CD4-positive, alpha-beta T cell treated with Interleukin-2 at 100 ng/mL for 4 hours (primary cell): ENCODE results near the gene MOCS3.

ENCODE experiments used
- DNase-seq: peaks from one replicate; pipeline ENCODE4 v3.0.0-alpha.2; 2020; ENCODE audit warnings: low spot score

The MOCS3 gene

DNA sequence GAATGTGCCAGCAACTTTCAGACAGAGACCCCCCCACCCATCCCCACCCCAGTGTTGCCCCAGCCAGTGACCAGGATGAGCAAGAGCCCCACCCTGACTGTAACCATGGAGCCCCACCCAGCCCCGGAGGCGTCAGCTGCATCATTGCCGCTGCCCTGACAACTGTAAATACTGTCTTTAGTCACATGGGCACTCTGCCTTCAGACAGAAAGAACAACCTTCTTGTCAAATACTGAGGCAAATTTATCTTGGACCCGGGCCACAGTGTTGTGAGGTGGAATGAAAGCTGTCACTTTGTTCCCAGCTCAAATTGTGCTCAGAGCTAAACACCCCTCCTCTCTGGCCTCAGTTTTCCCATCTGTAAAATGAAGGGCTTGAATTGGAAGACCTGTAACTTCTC, 23.7 kb downstream of the MOCS3 start:
- no peak for DNase-seq

- DNase-seq: no peak
These were observed 24.7 kb downstream of the MOCS3 start for GRCh38 chr20:50983321-50983720.

- DNase-seq: peak; percentile 81
These were observed 29.0 kb downstream of the MOCS3 start for GRCh38 chr20:50987493-50988210.

GRCh38 chr20:50991076-50991475, 32.5 kb downstream of the MOCS3 start:
- no peak for DNase-seq

GRCh38 chr20:50992336-50992732, 33.7 kb downstream of the MOCS3 start:
- no peak for DNase-seq

- peak; percentile 24 for DNase-seq
These were observed 34.3 kb downstream of the MOCS3 start for GRCh38 chr20:50992733-50993457.

DNA sequence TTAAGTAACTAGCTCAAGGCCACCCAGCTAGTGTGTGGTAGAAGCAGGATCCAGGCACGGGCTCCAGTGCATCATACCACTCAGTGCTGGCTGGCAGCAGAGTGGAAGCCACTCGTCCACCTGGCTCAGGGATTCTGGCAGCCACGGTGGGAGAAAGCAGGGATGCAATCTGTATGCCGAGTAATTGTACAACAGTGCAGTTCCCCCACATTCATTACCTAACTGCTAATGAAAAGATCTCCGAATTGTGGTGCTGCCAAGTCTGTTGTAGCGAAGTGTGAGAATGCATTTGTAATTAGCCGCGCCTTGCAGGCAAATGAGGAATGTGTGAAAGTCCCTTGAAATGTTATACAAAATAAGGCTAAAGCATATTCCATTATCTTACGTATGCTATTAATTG, 35.3 kb downstream of the MOCS3 start:
- no peak for DNase-seq

DNA sequence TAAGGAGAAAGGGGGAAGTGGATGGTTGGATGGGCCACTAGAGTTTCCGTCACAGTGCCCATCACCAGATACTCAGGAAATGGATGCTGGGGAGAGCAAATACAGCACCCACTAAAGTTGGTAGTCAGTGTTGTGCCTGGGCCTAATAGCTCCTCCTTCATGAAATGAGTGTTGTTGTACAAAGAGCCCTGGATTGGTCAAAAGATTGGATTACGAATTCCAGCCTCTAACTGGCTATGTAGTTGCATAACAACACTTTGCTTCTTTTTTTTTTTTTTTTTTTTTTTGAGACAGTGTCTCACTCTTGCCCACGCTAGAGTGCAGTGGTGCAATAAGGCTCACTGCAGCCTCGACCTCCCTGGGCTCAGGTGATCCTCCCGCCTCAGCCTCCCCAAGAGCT, 36.9 kb downstream of the MOCS3 start:
- DNase-seq: no peak

DNA sequence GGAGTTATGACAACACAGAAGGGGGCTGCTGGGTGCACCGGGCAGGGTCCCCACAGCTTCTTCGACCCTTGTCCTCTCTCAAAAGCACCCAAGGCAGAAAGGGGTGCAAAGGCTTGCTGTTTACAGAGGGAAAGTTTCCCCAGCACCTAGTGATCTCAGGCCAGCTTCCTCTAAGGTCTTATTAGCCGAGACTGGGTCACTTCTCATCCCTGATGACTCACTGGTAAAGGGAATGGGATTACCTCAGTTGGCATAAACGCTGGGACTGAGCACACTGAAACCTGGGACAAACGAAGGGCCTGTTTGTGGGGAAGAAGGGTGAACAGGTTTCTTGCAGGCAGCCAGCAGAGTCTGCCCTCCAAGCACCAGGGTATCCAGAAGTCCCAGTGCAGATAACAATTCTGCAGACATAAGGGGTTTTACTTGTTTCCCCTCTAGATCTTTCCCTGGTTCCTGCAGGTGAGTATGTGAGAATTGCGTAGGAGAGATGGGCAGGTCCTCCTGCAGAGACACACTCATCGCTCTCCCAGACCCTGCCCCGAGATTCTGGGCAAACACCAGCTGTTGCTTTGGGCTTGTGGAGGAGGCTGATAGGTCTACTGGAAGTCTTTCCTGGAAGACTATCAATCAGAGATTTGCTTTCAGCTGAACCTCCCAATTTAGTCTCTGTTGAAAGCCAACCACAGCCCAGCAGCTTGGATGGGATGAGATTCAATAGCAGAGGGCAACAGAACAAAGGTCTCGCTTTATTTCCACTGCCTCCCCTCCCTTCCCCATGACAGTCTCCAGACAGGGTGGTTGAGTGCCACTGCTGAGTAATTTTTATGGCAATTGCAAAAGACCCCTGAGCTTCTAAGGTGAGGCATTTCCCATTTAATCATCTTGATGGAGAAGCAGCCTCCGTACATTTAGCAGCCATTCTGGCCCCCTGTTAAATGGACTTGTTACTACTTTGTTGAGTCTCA, 38.6 kb downstream of the MOCS3 start:
- no peak for DNase-seq

- DNase-seq: no peak
These were observed 40.7 kb downstream of the MOCS3 start for GRCh38 chr20:50999355-50999754.

GRCh38 chr20:51001430-51002265, 43.0 kb downstream of the MOCS3 start:
- no peak for DNase-seq

GRCh38 chr20:51002633-51003032, 44.0 kb downstream of the MOCS3 start:
- no peak for DNase-seq

DNA sequence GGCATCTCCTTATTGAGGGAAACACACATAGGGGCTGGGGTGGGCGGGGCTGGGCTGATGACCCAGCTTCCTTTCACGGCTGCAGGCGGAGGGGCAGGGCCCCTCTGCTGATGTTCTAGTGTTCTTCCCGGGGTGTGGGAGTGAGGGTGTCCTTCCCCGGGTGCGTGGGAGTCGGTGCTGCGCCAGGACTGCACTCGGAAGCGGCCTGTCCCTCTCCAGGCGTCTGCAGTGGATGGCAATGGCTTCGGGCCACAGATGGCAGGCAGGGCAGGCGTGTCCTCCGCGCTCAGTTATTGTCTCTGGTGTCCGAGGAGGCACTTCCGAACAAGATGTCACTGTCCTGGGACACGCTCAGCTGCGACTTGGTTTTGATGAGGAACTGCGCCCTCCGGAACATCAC, 45.1 kb downstream of the MOCS3 start:
- no peak for DNase-seq

- no peak for DNase-seq
These were observed 45.7 kb downstream of the MOCS3 start for GRCh38 chr20:51004305-51004727.

DNA sequence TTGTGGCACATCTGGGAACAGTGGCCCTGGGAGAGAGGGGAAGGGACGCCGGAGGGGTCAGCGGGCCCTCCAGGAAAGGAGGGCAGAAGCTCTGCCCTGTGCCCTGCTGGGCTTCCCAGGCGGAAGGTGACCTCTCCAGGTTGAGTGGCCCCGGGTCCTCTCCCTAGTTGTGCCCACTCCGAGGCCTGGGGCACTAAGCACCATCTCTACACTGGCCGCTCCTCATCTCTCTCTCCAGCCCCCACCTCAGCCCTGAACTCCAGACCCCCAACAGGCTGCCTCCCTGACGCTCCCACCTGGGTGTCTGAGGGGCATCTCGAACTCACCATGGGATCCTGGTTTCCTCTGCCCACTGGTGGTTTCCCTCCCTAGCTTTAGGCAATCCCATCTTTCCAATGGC, 46.2 kb downstream of the MOCS3 start:
- no peak for DNase-seq

- no peak for DNase-seq
These were observed 46.6 kb downstream of the MOCS3 start for GRCh38 chr20:51005214-51005613.

- no peak for DNase-seq
These were observed 50.1 kb downstream of the MOCS3 start for GRCh38 chr20:51008718-51009117.

DNA sequence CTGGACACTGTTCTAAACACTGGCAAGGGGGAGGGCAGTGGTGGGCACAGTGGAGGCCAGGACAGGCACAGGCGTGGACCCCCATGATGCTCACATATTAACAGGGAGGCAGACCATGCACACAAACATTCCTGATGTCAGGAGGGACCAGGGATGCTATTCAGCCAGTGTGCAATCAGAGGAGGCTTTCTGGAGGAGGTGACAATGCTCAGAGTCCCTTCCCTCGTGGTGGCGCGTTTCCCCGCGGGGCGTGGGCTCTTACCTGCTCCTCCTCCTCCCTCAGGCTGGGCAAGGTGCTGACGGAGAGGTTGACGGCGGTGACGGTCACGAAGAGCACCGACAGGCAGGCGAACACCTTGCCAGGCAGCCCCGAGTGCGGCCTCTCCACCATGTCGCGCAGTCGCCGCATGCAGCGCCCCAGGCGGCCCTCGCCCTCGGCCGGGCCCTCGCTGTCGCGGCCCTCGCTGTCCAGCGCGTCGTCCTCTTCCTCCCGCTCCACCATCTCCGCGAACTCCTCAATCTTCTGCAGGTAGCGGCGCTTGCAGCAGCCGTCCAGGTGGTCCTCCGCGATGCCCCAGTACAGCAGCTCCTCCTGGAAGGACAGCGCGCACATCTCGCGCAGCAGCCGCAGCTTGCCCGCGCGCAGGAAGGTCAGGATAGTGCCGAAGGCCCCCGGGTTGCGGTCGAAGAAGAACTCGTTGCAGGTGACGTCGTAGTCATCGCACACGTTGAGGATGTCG, 50.9 kb downstream of the MOCS3 start:
- DNase-seq: no peak

DNA sequence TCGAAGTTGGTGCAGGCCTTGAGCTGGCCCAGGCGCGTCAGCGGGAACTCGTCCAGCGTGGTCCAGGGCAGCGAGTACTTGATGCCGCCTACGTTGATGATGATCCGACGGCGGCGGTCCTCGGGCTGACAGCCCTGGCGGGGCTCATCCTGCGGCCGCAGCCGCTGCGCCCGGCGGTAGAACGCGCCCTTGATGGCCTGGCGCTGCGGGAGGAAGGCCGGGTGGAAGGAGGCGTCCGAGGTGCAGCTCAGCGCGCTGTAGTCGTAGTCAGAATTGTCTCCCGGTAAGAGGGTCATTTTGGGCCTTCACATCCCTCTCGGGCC, 51.4 kb downstream of the MOCS3 start:
- no peak for DNase-seq

- no peak for DNase-seq
These were observed 52.3 kb downstream of the MOCS3 start for GRCh38 chr20:51010932-51011331.

DNA sequence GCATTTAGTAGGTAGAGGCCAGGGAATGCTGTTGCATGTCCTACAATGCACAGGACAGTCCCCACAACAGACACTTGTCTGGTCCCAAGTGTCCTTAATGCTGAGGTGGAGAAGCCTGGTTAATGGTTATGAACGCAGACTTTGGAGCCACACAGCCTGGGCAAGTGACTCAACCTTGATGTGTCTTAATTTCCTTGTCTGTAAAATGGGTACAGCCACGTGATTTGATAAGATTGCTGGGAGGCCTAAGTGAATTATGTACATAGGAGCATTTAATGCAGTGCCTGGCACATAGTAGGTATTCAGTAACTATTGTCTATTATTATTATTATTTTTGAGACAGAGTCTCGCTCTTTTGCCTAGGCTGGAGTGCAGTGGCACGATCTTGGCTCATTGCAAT, 52.9 kb downstream of the MOCS3 start:
- no peak for DNase-seq
